AG10803 (cell line): ENCODE data around the gene NDRG2.

Experiments used
- DNase-seq: peaks from one replicate; pipeline ENCODE4 v3.0.0; 2010; ENCODE audit warnings: low read depth
- H3K4me3 ChIP-seq: 2 replicates; pipeline ENCODE4 v1.5.1; 2011; ENCODE audit warnings: mild to moderate bottlenecking, low read length, control low read depth
- CTCF ChIP-seq: conservative IDR thresholded peaks from 2 replicates; pipeline ENCODE4 v1.5.1; 2011; ENCODE audit warnings: mild to moderate bottlenecking, low read length, control low read depth, inconsistent platforms

Gene NDRG2

GRCh38 chr14:20978687-20979086 lies 46.2 kb downstream of the NDRG2 start:
- no peak for TF ChIP-seq CTCF
- no peak for DNase-seq
- no peak overlapping the region for H3K4me3 ChIP-seq

GRCh38 chr14:20976291-20976690 lies 48.6 kb downstream of the NDRG2 start:
- no peak for DNase-seq
- H3K4me3 ChIP-seq = no peak overlapping the region
- no peak for TF ChIP-seq CTCF

GRCh38 chr14:20973501-20973900 lies 51.4 kb downstream of the NDRG2 start:
- DNase-seq = no peak
- H3K4me3 ChIP-seq = no peak overlapping the region
- no peak for TF ChIP-seq CTCF

GRCh38 chr14:20971705-20972021 lies 53.2 kb downstream of the NDRG2 start:
- no peak for DNase-seq
- H3K4me3 ChIP-seq = peak overlapping the region; percentile 82
- TF ChIP-seq CTCF = no peak

- TF ChIP-seq CTCF = peak; percentile 84
- peak overlapping the region; percentile 82 for H3K4me3 ChIP-seq
- peak; percentile 79 for DNase-seq
Observed at GRCh38 chr14:20970983-20971704, 53.7 kb downstream of the NDRG2 start.

- peak overlapping the region; percentile 82 for H3K4me3 ChIP-seq
- no peak for DNase-seq
- TF ChIP-seq CTCF = no peak
Observed at GRCh38 chr14:20970647-20970982, 54.2 kb downstream of the NDRG2 start.

GRCh38 chr14:20969336-20969735 lies 55.5 kb downstream of the NDRG2 start:
- no peak overlapping the region for H3K4me3 ChIP-seq
- TF ChIP-seq CTCF = no peak
- DNase-seq = no peak
